Measurements from ENCODE around the gene ANGEL1. TPM values are rescaled to one million over a fixed set of nuclear protein-coding genes. Genes with fewer than 3 reads are reported as not detected.

The ANGEL1 gene
- total and polyA plus RNA-seq, 9 of the 15 experiments (the other 6 are each of a cell fraction or from before 2014, with no cell fraction given) = 2.1 to 22.2 (median 7.3) TPM

- no peak for TF ChIP-seq ZBTB2 (IDR thresholded peaks at IDR 0.05)
- no peak for TF ChIP-seq MGA (IDR thresholded peaks at IDR 0.05)
- TF ChIP-seq NFRKB (IDR thresholded peaks at IDR 0.05; ENCODE audit: low read depth) = 0 out of 2 replicates have a peak, but pooled peaks have one; percentile 44
- TF ChIP-seq ZNF780A (CRISPR knock-in tag; IDR thresholded peaks at IDR 0.05) = no peak
- TF ChIP-seq ATF2 (CRISPR knock-in tag; IDR thresholded peaks at IDR 0.05) = no peak
- no peak for TF ChIP-seq GABPB2 (CRISPR knock-in tag; conservative IDR thresholded peaks at IDR 0.05)
- peak; percentile 39; the same call in 1 of the 2 replicates for TF ChIP-seq VEZF1 (CRISPR knock-in tag; IDR thresholded peaks at IDR 0.05)
- no peak for TF ChIP-seq TBL1XR1 (IDR thresholded peaks at IDR 0.05; ENCODE audit: low read length in 2 of 2)
- no peak for TF ChIP-seq ZBTB1 (CRISPR knock-in tag; IDR thresholded peaks at IDR 0.05; ENCODE audit: borderline replicate concordance, low read depth)
- TF ChIP-seq TAL1 (IDR thresholded peaks at IDR 0.05) = no peak
- TF ChIP-seq E2F3 (CRISPR knock-in tag; IDR thresholded peaks at IDR 0.05) = no peak
Observed at GRCh38 chr14:76772300-76773187, 40.1 kb downstream of the ANGEL1 start (continued).

All from K562 (cell line).